ENCODE measurements around the gene MKRN2OS. TPM values are rescaled to one million over a fixed set of nuclear protein-coding genes. Genes with fewer than 3 reads are reported as not detected.

MKRN2OS gene
- total RNA-seq, 1 experiment from 2014 or later: not detected

DNA sequence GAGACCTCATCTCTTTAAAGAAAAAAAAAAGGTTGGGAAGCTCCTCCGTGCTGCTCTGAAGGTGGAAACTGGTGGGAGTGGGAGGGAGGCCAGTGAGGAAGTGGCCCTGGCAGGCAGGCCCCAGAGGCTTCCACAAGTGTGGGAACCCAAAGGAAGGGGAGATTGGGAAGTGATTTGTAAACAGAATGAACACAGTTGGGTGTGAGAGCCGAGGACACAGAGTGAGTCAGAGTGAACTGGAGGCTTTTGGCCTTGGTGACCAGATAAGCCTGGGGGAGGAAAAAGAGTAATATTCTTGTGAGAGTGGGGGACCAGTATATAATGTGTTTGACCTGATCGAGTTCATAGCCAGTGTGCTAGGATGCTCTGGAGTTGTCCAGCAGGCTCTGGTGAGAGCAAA lies 34.6 kb upstream of the MKRN2OS start:
- Histone ChIP-seq H4K20me1 (ENCODE audit: insufficient read depth) (no peaks in the 10 kb centered on the region; the same call in 1 of the 2 replicates), H3K27me3 (ENCODE audit: insufficient read depth, low read length) (no peaks in the 10 kb centered on the region), H3K36me3 (ENCODE audit: control insufficient read depth in 1 of 2, insufficient read depth in 2 of 2, low read length in 2 of 2) (peaks cover 24 to 52% of the 10 kb centered on the region in 2 experiments), H3K27ac (ENCODE audit: low read depth, low read length) (no peak overlapping the region), H3K4me1 (ENCODE audit: control insufficient read depth in 1 of 2, insufficient read depth in 2 of 2, low read length in 2 of 2) (no peaks in the 10 kb centered on the region), H3K9me3 (ENCODE audit: control insufficient read depth in 1 of 2, insufficient read depth in 1 of 2, low read depth in 1 of 2, low read length in 2 of 2) (no peaks in the 10 kb centered on the region), H3K4me2 (ENCODE audit: low read length) (no peak overlapping the region), H3K4me3 (replicated peaks in 1 of 2; ENCODE audit: low read depth in 1 of 2, low read length in 2 of 2) (no peak overlapping the region), H3K9ac (ENCODE audit: low read length) (no peak overlapping the region), H3K9me2 (ENCODE audit: insufficient read depth) (no peaks in the 10 kb centered on the region), H3K79me2 (ENCODE audit: insufficient read depth, low read length) (peaks cover 3% of the 10 kb centered on the region; the same call in 1 of the 2 replicates), H2AFZ (ENCODE audit: low read depth, low read length, poor library complexity, severe bottlenecking) (no peak overlapping the region)
- ATAC-seq (no peak), DNase-seq (ENCODE audit: low read depth, low spot score) (no peak)
- ChIA-PET POLR2A (no interaction called here), RAD21 (ENCODE audit: low non-redundant PET in 1 of 2, low total read pairs in 2 of 2, uncharacterized antibody in 2 of 2, unreplicated experiment in 2 of 2) (no interaction called here), CTCF (no interaction called here)
- TF ChIP-seq EZH2 (IDR thresholded peaks at IDR 0.05): no peak
- TF ChIP-seq SIN3A (IDR thresholded peaks at IDR 0.05; ENCODE audit: low read depth): no peak
- no peak for TF ChIP-seq POLR2AphosphoS5 (IDR thresholded peaks at IDR 0.05; ENCODE audit: low read depth, low read length)
- TF ChIP-seq SRF (IDR thresholded peaks at IDR 0.05; ENCODE audit: low read depth): no peak
- no peak for TF ChIP-seq CEBPB (IDR thresholded peaks at IDR 0.05; ENCODE audit: low read depth)
- no peak for TF ChIP-seq FOSL1 (IDR thresholded peaks at IDR 0.05; ENCODE audit: low read depth)
- TF ChIP-seq EZH2phosphoT487 (IDR thresholded peaks at IDR 0.05; ENCODE audit: borderline replicate concordance): no peak
- no peak for TF ChIP-seq POLR2A (IDR thresholded peaks at IDR 0.05; ENCODE audit: borderline replicate concordance, extremely low read depth, insufficient read depth, insufficient read length)
- TF ChIP-seq, protein P1, sequence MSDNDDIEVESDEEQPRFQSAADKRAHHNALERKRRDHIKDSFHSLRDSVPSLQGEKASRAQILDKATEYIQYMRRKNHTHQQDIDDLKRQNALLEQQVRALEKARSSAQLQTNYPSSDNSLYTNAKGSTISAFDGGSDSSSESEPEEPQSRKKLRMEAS (IDR thresholded peaks at IDR 0.05): no peak
- TF ChIP-seq RAD21 (IDR thresholded peaks at IDR 0.05; ENCODE audit: low read depth): no peak
- TF ChIP-seq, protein P2, sequence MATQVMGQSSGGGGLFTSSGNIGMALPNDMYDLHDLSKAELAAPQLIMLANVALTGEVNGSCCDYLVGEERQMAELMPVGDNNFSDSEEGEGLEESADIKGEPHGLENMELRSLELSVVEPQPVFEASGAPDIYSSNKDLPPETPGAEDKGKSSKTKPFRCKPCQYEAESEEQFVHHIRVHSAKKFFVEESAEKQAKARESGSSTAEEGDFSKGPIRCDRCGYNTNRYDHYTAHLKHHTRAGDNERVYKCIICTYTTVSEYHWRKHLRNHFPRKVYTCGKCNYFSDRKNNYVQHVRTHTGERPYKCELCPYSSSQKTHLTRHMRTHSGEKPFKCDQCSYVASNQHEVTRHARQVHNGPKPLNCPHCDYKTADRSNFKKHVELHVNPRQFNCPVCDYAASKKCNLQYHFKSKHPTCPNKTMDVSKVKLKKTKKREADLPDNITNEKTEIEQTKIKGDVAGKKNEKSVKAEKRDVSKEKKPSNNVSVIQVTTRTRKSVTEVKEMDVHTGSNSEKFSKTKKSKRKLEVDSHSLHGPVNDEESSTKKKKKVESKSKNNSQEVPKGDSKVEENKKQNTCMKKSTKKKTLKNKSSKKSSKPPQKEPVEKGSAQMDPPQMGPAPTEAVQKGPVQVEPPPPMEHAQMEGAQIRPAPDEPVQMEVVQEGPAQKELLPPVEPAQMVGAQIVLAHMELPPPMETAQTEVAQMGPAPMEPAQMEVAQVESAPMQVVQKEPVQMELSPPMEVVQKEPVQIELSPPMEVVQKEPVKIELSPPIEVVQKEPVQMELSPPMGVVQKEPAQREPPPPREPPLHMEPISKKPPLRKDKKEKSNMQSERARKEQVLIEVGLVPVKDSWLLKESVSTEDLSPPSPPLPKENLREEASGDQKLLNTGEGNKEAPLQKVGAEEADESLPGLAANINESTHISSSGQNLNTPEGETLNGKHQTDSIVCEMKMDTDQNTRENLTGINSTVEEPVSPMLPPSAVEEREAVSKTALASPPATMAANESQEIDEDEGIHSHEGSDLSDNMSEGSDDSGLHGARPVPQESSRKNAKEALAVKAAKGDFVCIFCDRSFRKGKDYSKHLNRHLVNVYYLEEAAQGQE (IDR thresholded peaks at IDR 0.05; ENCODE audit: low read depth): no peak
- TF ChIP-seq ELF1 (IDR thresholded peaks at IDR 0.05; ENCODE audit: borderline replicate concordance, low read depth): no peak
- no peak for TF ChIP-seq ZNF274 (IDR thresholded peaks at IDR 0.05; ENCODE audit: low read depth, low read length)
- TF ChIP-seq, protein P3, sequence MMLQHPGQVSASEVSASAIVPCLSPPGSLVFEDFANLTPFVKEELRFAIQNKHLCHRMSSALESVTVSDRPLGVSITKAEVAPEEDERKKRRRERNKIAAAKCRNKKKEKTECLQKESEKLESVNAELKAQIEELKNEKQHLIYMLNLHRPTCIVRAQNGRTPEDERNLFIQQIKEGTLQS (IDR thresholded peaks at IDR 0.05): no peak
- TF ChIP-seq, protein P4, sequence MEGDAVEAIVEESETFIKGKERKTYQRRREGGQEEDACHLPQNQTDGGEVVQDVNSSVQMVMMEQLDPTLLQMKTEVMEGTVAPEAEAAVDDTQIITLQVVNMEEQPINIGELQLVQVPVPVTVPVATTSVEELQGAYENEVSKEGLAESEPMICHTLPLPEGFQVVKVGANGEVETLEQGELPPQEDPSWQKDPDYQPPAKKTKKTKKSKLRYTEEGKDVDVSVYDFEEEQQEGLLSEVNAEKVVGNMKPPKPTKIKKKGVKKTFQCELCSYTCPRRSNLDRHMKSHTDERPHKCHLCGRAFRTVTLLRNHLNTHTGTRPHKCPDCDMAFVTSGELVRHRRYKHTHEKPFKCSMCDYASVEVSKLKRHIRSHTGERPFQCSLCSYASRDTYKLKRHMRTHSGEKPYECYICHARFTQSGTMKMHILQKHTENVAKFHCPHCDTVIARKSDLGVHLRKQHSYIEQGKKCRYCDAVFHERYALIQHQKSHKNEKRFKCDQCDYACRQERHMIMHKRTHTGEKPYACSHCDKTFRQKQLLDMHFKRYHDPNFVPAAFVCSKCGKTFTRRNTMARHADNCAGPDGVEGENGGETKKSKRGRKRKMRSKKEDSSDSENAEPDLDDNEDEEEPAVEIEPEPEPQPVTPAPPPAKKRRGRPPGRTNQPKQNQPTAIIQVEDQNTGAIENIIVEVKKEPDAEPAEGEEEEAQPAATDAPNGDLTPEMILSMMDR (IDR thresholded peaks at IDR 0.05 in 2 of 3, conservative IDR thresholded peaks at IDR 0.05 in 1 of 3; ENCODE audit: borderline replicate concordance in 1 of 3, insufficient read depth in 1 of 3, low read depth in 2 of 3, low read length in 2 of 3): no peak
- TF ChIP-seq YY1 (IDR thresholded peaks at IDR 0.05; ENCODE audit: extremely low read depth, insufficient replicate concordance, low read depth, low read length): no peak
- no peak for TF ChIP-seq JUND (IDR thresholded peaks at IDR 0.05)
- no peak for TF ChIP-seq TCF7L2 (IDR thresholded peaks at IDR 0.05; ENCODE audit: borderline replicate concordance, extremely low read depth, insufficient read depth, insufficient read length)
- no peak for TF ChIP-seq ZFX (IDR thresholded peaks at IDR 0.05)
- no peak for TF ChIP-seq CBX3 (IDR thresholded peaks at IDR 0.05; ENCODE audit: low read depth)
- no TSS peak for BruUV-seq (replicated peaks)
- intact Hi-C loops (cut with micrococcal nuclease): no loop called here
